ENCODE data around the gene MRPL11. TPM values are rescaled to one million over a fixed set of nuclear protein-coding genes. Genes with fewer than 3 reads are reported as not detected.

The MRPL11 gene
- total and polyA plus RNA-seq, 2 experiments from 2014 or later = 57.1 to 60.6 TPM

GRCh38 chr11:66473608-66474515, 35.2 kb upstream of the MRPL11 start:
- no peak for DNase-seq (ENCODE audit: low spot score)
- no peaks in the 10 kb centered on the region for H3K36me3 ChIP-seq (replicated peaks; ENCODE audit: insufficient read depth, low read depth)

GRCh38 chr11:66473167-66473566, 34.5 kb upstream of the MRPL11 start:
- Histone ChIP-seq H3K4me1 (ENCODE audit: insufficient read depth) (no peaks in the 10 kb centered on the region), H3K36me3 (replicated peaks; ENCODE audit: insufficient read depth, low read depth) (no peaks in the 10 kb centered on the region), H3K27ac (no peak overlapping the region), H4K20me1 (ENCODE audit: insufficient read depth, poor library complexity, severe bottlenecking) (no peaks in the 10 kb centered on the region), H2AFZ (no peak overlapping the region), H3K4me3 (no peak overlapping the region), H3K4me2 (no peak overlapping the region), H3K9me2 (replicated peaks; ENCODE audit: insufficient read depth) (no peaks in the 10 kb centered on the region), H3K9me3 (ENCODE audit: low read depth) (no peaks in the 10 kb centered on the region), H3K27me3 (no peaks in the 10 kb centered on the region), H3K79me2 (peaks cover 2% of the 10 kb centered on the region)
- DNase-seq (ENCODE audit: low spot score) = no peak
- TF ChIP-seq EZH2phosphoT487 (IDR thresholded peaks at IDR 0.05; ENCODE audit: low read depth, severe bottlenecking, unreplicated experiment) = no peak
- no peak for TF ChIP-seq EZH2 (IDR thresholded peaks at IDR 0.05; ENCODE audit: borderline replicate concordance)
- TF ChIP-seq CTCF (IDR thresholded peaks at IDR 0.05; ENCODE audit: poor library complexity) = no peak
- WGBS (ENCODE audit: low lambda C conversion rate, missing lambda C conversion rate) = 96% methylated on average over 11 of the region's 11 CpGs

More at GRCh38 chr11:66473608-66474515, 35.2 kb upstream of the MRPL11 start:
- H4K20me1 ChIP-seq (ENCODE audit: insufficient read depth, poor library complexity, severe bottlenecking) = peaks cover 3% of the 10 kb centered on the region
- no peak overlapping the region for H3K27ac ChIP-seq
- 92% methylated on average over 19 of the region's 20 CpGs for WGBS (ENCODE audit: low lambda C conversion rate, missing lambda C conversion rate)
- no peaks in the 10 kb centered on the region for H3K27me3 ChIP-seq
- H3K9me2 ChIP-seq (replicated peaks; ENCODE audit: insufficient read depth) = no peaks in the 10 kb centered on the region
- no peak overlapping the region for H3K4me2 ChIP-seq
- peaks cover 3% of the 10 kb centered on the region for H3K4me1 ChIP-seq (ENCODE audit: insufficient read depth)
- H3K9me3 ChIP-seq (ENCODE audit: low read depth) = no peaks in the 10 kb centered on the region
- no peak overlapping the region for H3K4me3 ChIP-seq
- TF ChIP-seq EZH2phosphoT487 (IDR thresholded peaks at IDR 0.05; ENCODE audit: low read depth, severe bottlenecking, unreplicated experiment) (no peak), EZH2 (IDR thresholded peaks at IDR 0.05; ENCODE audit: borderline replicate concordance) (no peak), CTCF (IDR thresholded peaks at IDR 0.05; ENCODE audit: poor library complexity) (no peak)
- H3K79me2 ChIP-seq = peaks cover 6% of the 10 kb centered on the region
- H2AFZ ChIP-seq = no peak overlapping the region

GRCh38 chr11:66472054-66472453, 33.4 kb upstream of the MRPL11 start:
- Histone ChIP-seq H3K27ac (no peak overlapping the region), H3K9me2 (replicated peaks; ENCODE audit: insufficient read depth) (no peaks in the 10 kb centered on the region), H3K9me3 (ENCODE audit: low read depth) (no peaks in the 10 kb centered on the region), H3K4me3 (no peak overlapping the region), H4K20me1 (ENCODE audit: insufficient read depth, poor library complexity, severe bottlenecking) (no peaks in the 10 kb centered on the region), H3K4me2 (no peak overlapping the region), H3K36me3 (replicated peaks; ENCODE audit: insufficient read depth, low read depth) (no peaks in the 10 kb centered on the region), H2AFZ (no peak overlapping the region), H3K4me1 (ENCODE audit: insufficient read depth) (peaks cover 8% of the 10 kb centered on the region), H3K27me3 (no peaks in the 10 kb centered on the region), H3K79me2 (peaks cover 2% of the 10 kb centered on the region)
- WGBS (ENCODE audit: low lambda C conversion rate, missing lambda C conversion rate) = 94% methylated on average over 9 of the region's 9 CpGs
- TF ChIP-seq EZH2 (IDR thresholded peaks at IDR 0.05; ENCODE audit: borderline replicate concordance) (no peak), EZH2phosphoT487 (IDR thresholded peaks at IDR 0.05; ENCODE audit: low read depth, severe bottlenecking, unreplicated experiment) (no peak)
- no peak for DNase-seq (ENCODE audit: low spot score)

GRCh38 chr11:66471142-66471541, 32.5 kb upstream of the MRPL11 start:
- Histone ChIP-seq H4K20me1 (ENCODE audit: insufficient read depth, poor library complexity, severe bottlenecking) (no peaks in the 10 kb centered on the region), H3K36me3 (replicated peaks; ENCODE audit: insufficient read depth, low read depth) (no peaks in the 10 kb centered on the region), H3K27ac (no peak overlapping the region), H3K4me1 (ENCODE audit: insufficient read depth) (peaks cover 8% of the 10 kb centered on the region), H3K9me2 (replicated peaks; ENCODE audit: insufficient read depth) (no peaks in the 10 kb centered on the region), H3K4me2 (no peak overlapping the region), H3K4me3 (no peak overlapping the region), H3K79me2 (peaks cover 2% of the 10 kb centered on the region), H3K27me3 (no peaks in the 10 kb centered on the region), H2AFZ (no peak overlapping the region), H3K9me3 (ENCODE audit: low read depth) (no peaks in the 10 kb centered on the region)
- no peak for TF ChIP-seq CTCF (IDR thresholded peaks at IDR 0.05; ENCODE audit: poor library complexity)
- no peak for TF ChIP-seq EZH2 (IDR thresholded peaks at IDR 0.05; ENCODE audit: borderline replicate concordance)
- no peak for TF ChIP-seq EZH2phosphoT487 (IDR thresholded peaks at IDR 0.05; ENCODE audit: low read depth, severe bottlenecking, unreplicated experiment)
- no peak for DNase-seq (ENCODE audit: low spot score)
- WGBS (ENCODE audit: low lambda C conversion rate, missing lambda C conversion rate) = 98% methylated on average over 15 of the region's 16 CpGs
